NCI-H446 (cell line): ENCODE measurements around the gene SEMA4D.
"Not testable (repeated sequence)": the region's sequence is repeated elsewhere in the genome, so short reads cannot be mapped to it uniquely, and the experiment has no call there.

Experiments
- DNase-seq, 2 experiments: peaks; one replicate each; lab custom pipeline; 2025; lab: John Stamatoyannopoulos, UW

Gene SEMA4D

GRCh38 chr9:89352451-89352850 lies 145.5 kb downstream of the SEMA4D start:
- DNase-seq: no peak

- DNase-seq: no peak
Measured at GRCh38 chr9:89351584-89352300, 146.2 kb downstream of the SEMA4D start.

GRCh38 chr9:89350988-89351557 lies 146.8 kb downstream of the SEMA4D start:
- DNase-seq: no peak

- DNase-seq: no peak
Measured at GRCh38 chr9:89349607-89350006, 148.3 kb downstream of the SEMA4D start.

GRCh38 chr9:89347651-89348050 lies 150.3 kb downstream of the SEMA4D start:
- DNase-seq: no peak

- DNase-seq: no peak
Measured at GRCh38 chr9:89346696-89347095, 151.2 kb downstream of the SEMA4D start.

- DNase-seq: no peak
Measured at GRCh38 chr9:89345476-89345875, 152.4 kb downstream of the SEMA4D start.

- not testable (repeated sequence) for DNase-seq
Measured at GRCh38 chr9:89343812-89344211, 154.1 kb downstream of the SEMA4D start.

- DNase-seq: no peak
Measured at GRCh38 chr9:89342948-89343347, 155.0 kb downstream of the SEMA4D start.

GRCh38 chr9:89342213-89342612 lies 155.7 kb downstream of the SEMA4D start:
- no peak for DNase-seq

GRCh38 chr9:89340332-89340731 lies 157.6 kb downstream of the SEMA4D start:
- DNase-seq: no peak

- no peak for DNase-seq
Measured at GRCh38 chr9:89339807-89340206, 158.1 kb downstream of the SEMA4D start.

GRCh38 chr9:89330513-89330912 lies 167.4 kb downstream of the SEMA4D start:
- DNase-seq: no peak

GRCh38 chr9:89329917-89330316 lies 168.0 kb downstream of the SEMA4D start:
- DNase-seq: no peak

GRCh38 chr9:89328064-89328463 lies 169.8 kb downstream of the SEMA4D start:
- no peak for DNase-seq

GRCh38 chr9:89325733-89326132 lies 172.2 kb downstream of the SEMA4D start:
- DNase-seq: no peak

- no peak for DNase-seq
Measured at GRCh38 chr9:89323390-89323789, 174.5 kb downstream of the SEMA4D start.

- no peak for DNase-seq
Measured at GRCh38 chr9:89319015-89319905, 178.7 kb downstream of the SEMA4D start.

- peak; percentile 81 to 95 for DNase-seq
Measured at GRCh38 chr9:89318123-89319014, 179.5 kb downstream of the SEMA4D start, which contains the start of gene SECISBP2. Gene SECISBP2, plus strand, starts transcription at chr9:89318500. Its CDS starts 77 bp downstream, at chr9:89318577.

- DNase-seq: no peak
Measured at GRCh38 chr9:89317282-89317681, 180.6 kb downstream of the SEMA4D start.

- no peak for DNase-seq
Measured at GRCh38 chr9:89315482-89315881, 182.4 kb downstream of the SEMA4D start.

GRCh38 chr9:89314955-89315354 lies 183.0 kb downstream of the SEMA4D start:
- DNase-seq: no peak
